Activated CD4-positive, CD25-positive, alpha-beta regulatory T cell treated with anti-CD3 and anti-CD28 coated beads, Interleukin-2, amount 50 U/mL, for 24 hours (primary cell): ENCODE results near the gene COL12A1.

ENCODE experiments used
- ATAC-seq, 2 donors: fragments of 150-1000 bp; cut with Tn5 transposase; one replicate each; pipeline ENCODE4 v1.10.0; 2021; ENCODE audit warnings: mild to moderate bottlenecking in 1 of 2, moderate library complexity in 1 of 2

Gene COL12A1

DNA sequence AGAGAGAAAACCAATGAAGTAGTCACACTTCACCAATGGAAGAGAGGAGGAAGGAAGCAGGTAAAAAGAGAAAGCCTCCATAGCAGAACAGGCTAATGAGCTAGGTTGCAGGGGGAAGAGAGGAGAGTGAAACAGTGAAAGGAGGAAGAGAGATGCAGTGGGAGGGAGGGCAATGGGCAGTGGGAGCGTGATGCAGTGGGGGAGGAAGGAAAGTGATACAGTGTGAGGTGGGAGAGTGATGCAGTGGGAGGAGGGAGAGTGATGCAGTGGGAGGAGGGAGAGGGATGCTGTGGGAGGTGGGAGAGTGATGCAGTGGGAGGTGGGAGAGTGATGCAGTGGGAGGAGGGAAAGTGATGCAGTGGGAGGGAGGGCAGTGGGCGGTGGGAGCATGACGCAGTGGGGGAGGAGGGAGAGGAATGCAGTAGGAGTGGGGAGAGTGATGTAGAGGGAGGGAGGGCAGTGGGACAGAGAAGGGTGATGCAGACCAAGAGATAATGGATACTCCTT, 29.7 kb downstream of the COL12A1 start:
- ATAC-seq: no peak

- ATAC-seq: no peak
Measured at GRCh38 chr6:75171986-75172385, 33.9 kb downstream of the COL12A1 start.

GRCh38 chr6:75171567-75171966, 34.3 kb downstream of the COL12A1 start:
- no peak for ATAC-seq

DNA sequence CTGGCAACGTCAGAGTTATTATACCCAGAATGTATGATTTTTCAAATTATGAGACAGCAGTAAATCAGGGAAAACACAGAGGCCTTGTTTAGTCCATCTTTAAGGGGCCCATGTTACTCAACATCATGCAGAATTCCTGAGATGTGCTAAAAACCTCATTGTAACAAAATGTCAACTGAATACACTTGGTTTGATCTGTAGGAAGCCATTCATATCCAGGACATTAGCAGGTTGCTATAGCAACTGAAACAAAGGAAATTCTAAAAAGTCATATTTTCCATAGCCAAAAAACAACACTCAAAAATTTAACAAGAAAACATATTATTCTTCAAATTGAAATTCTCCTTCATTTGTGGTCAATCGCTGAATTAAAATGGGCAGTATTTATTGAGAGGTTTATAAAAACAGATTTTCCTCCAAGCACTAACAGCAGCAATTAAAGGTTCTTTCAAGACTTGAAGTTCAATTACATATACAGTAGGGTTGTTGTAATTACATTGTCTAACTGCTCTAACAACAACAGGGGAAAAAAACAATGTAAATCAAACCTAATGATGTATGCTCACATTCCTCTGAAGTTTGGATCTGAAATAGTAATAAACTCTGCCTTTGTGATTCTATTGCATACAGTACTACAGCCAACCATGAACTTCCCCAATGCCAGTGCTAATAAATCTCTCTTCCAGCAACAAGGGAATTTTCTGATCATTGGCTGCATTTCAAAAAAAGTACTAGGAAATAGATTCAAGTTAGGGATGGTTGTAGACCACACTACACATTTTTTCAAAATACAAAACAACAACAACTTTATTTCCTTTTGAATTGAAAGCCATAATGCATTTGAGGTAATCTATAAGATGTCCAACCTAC, 34.9 kb downstream of the COL12A1 start:
- no peak for ATAC-seq

- ATAC-seq: no peak
Measured at GRCh38 chr6:75169689-75170586, 35.9 kb downstream of the COL12A1 start.

- ATAC-seq: no peak
Measured at GRCh38 chr6:75167851-75168250, 38.0 kb downstream of the COL12A1 start.

GRCh38 chr6:75167325-75167724, 38.5 kb downstream of the COL12A1 start:
- no peak for ATAC-seq

DNA sequence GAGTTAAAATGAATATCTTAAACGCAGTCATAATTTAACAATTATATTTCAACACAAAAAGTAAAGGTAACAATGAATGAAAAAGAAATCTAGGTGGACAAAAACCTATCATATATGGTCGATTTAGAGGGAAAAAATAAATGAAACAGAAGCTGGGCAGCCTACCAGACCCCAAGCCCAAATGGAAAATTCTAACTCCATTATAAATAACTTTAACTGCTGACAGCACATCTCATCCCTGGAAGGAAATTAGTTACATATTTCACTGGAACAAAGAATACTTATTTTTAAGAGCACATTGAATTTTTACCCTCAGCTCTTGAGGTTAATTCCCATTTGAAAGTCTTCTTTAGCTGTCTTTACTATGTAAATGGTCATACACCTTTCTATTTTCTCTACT, 39.1 kb downstream of the COL12A1 start:
- no peak for ATAC-seq

- ATAC-seq: no peak
Measured at GRCh38 chr6:75166236-75166635, 39.6 kb downstream of the COL12A1 start.

DNA sequence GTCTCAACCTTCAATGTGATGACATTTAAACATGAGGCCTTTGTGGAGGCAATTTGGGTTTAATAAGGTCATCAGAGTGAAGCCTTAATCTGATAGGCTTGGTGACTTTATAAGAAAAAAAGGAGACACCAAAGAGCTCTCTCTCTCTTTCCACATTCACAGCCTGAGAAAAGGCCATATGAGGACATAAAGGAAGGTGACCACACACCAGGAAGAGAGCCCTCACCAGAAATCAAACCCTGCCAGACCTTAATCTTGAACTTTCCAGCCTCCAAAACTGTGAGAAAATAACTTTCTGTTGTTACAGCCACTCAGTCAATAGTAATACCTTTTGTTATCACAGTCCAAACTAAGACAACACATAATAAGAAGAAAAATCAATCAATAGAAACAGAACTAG, 47.7 kb downstream of the COL12A1 start:
- ATAC-seq: no peak

DNA sequence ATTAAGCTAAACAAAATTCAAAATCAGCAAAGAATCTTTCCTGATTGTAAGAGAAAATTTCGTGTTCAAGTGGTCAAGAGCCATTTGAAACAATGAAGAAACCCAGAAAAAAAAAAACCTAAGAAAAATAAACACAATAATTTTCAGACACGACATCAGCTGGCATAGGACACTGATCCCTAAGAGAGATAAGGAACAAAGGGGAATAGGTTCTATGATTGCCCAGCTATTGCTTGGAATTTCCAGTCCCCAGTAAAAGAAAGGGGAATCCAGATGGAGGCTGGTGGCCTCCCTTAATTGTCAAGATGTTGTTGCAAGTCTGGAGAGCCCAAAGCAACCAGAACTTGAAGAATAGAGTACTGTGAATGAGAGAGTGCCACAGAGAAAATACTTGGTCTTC, 48.5 kb downstream of the COL12A1 start:
- no peak for ATAC-seq

GRCh38 chr6:75156186-75156878, 49.5 kb downstream of the COL12A1 start:
- no peak for ATAC-seq

DNA sequence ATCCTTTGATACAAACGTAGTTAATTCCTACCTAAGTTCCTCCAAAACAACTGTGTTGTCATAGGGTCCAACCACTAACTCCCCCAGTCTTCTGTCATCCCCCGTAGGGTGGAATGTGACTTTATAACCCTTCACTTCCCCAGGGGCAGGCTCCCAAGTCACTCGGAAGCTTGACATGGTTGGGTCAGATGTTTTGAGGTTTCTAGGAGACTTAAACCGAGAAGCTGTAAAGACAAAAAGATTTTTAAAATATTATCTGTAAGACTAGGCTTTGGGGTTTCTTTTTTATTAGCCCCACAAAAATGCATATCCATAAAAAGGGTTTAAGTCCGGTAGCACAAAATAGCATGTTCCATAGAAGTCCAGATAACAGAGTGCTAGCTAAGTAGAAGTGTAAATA, 50.2 kb downstream of the COL12A1 start:
- no peak for ATAC-seq

- no peak for ATAC-seq
Measured at GRCh38 chr6:75154973-75155372, 50.9 kb downstream of the COL12A1 start.

GRCh38 chr6:75150685-75151412, 55.0 kb downstream of the COL12A1 start:
- ATAC-seq: no peak

- no peak for ATAC-seq
Measured at GRCh38 chr6:75149696-75150095, 56.2 kb downstream of the COL12A1 start.

DNA sequence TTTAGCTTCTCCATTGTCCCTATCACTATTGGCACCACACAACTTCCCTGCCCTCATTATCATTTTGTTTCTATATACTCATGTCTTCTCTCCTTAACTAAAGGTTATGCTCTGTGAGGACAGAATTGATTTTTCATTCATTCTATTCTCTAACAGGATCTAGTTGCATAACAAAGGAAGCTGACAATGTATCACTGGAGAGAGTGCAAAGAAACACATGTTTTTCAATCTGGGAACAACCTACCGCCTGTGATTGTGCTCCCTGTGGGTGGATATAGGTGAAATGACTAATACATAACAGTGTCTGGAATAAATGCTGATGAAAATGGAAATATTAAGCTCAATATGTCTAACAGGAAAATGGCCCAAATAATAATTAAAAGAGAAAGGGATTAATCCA, 56.6 kb downstream of the COL12A1 start:
- ATAC-seq: no peak

- ATAC-seq: no peak
Measured at GRCh38 chr6:75147512-75147911, 58.3 kb downstream of the COL12A1 start.

GRCh38 chr6:75145976-75146375, 59.9 kb downstream of the COL12A1 start:
- no peak for ATAC-seq

- ATAC-seq: no peak
Measured at GRCh38 chr6:75145211-75145610, 60.6 kb downstream of the COL12A1 start.

GRCh38 chr6:75144386-75144785, 61.5 kb downstream of the COL12A1 start:
- no peak for ATAC-seq

DNA sequence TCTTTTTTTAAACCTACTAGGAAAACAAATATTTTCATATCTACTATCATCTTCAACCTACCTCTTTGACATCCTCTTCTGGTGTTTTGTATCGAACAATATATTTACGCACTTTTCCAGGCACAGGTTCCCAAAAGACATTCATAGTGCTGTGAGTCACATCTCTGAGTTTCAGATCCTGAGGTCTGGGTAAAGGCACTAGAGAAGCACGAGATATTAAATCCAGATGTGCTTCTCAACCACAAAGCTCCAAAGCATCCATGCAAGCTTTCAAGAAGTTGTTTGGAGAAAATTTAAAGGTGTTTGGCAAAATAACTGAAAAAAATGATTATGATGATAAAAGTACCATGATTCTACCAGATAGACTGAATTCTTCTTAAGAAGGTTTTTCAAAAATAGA, 62.7 kb downstream of the COL12A1 start:
- no peak for ATAC-seq
